Kasumi-1 (cell line): ENCODE measurements around the gene OSCP1.

Experiments
- DNase-seq, 2 experiments: peaks; one replicate each; lab custom pipeline; 2025; lab: John Stamatoyannopoulos, UW

The OSCP1 gene

GRCh38 chr1:36383240-36383639, 67.0 kb downstream of the OSCP1 start:
- DNase-seq = no peak

- no peak for DNase-seq
These were observed 67.6 kb downstream of the OSCP1 start for GRCh38 chr1:36382669-36383068.

GRCh38 chr1:36382231-36382630, 68.0 kb downstream of the OSCP1 start:
- DNase-seq = no peak

GRCh38 chr1:36381405-36381804, 68.8 kb downstream of the OSCP1 start:
- no peak for DNase-seq

GRCh38 chr1:36380782-36381181, 69.5 kb downstream of the OSCP1 start:
- DNase-seq = no peak

GRCh38 chr1:36380143-36380619, 70.1 kb downstream of the OSCP1 start:
- DNase-seq = no peak

GRCh38 chr1:36377791-36378492, 72.3 kb downstream of the OSCP1 start:
- no peak for DNase-seq

GRCh38 chr1:36372617-36373016, 77.6 kb downstream of the OSCP1 start:
- DNase-seq = no peak

- peak; percentile 65 to 74 for DNase-seq
These were observed 81.0 kb downstream of the OSCP1 start for GRCh38 chr1:36369061-36369861.
